Measurements from ENCODE around the gene SIGLEC9. TPM values are rescaled to one million over a fixed set of nuclear protein-coding genes. Genes with fewer than 3 reads are reported as not detected.

The SIGLEC9 gene
- total RNA-seq, 1 experiment from 2014 or later = not detected

GRCh38 chr19:51110666-51110971 is 14.1 kb upstream of the SIGLEC9 start:
- Histone ChIP-seq H3K4me3 (replicated peaks in 1 of 2; ENCODE audit: low read depth in 1 of 2, low read length in 2 of 2) (no peak overlapping the region), H3K79me2 (ENCODE audit: insufficient read depth, low read length) (peaks cover 22% of the 10 kb centered on the region), H3K9me3 (ENCODE audit: control insufficient read depth in 1 of 2, insufficient read depth in 1 of 2, low read depth in 1 of 2, low read length in 2 of 2) (no peaks in the 10 kb centered on the region), H3K4me2 (ENCODE audit: low read length) (peak overlapping the region; percentile 38), H3K9ac (ENCODE audit: low read length) (no peak overlapping the region), H3K27ac (ENCODE audit: low read depth, low read length) (no peak overlapping the region), H3K4me1 (ENCODE audit: control insufficient read depth in 1 of 2, insufficient read depth in 2 of 2, low read length in 2 of 2) (peaks cover 19 to 37% of the 10 kb centered on the region in 2 experiments), H2AFZ (ENCODE audit: low read depth, low read length, poor library complexity, severe bottlenecking) (peak overlapping the region; percentile 27), H3K36me3 (ENCODE audit: control insufficient read depth in 1 of 2, insufficient read depth in 2 of 2, low read length in 2 of 2) (peaks cover 0 to 2% of the 10 kb centered on the region in 2 experiments; a peak in 1 of 4 replicates), H4K20me1 (ENCODE audit: insufficient read depth) (no peaks in the 10 kb centered on the region), H3K9me2 (ENCODE audit: insufficient read depth) (no peaks in the 10 kb centered on the region), H3K27me3 (ENCODE audit: insufficient read depth, low read length) (no peaks in the 10 kb centered on the region; the same call in 1 of the 2 replicates)
- TF ChIP-seq ZFX (IDR thresholded peaks at IDR 0.05) (no peak), EZH2 (IDR thresholded peaks at IDR 0.05) (no peak), ZNF274 (IDR thresholded peaks at IDR 0.05; ENCODE audit: low read depth, low read length) (no peak), MAX (IDR thresholded peaks at IDR 0.05) (no peak), ELF1 (IDR thresholded peaks at IDR 0.05; ENCODE audit: borderline replicate concordance, low read depth) (no peak), TCF7L2 (IDR thresholded peaks at IDR 0.05; ENCODE audit: borderline replicate concordance, extremely low read depth, insufficient read depth, insufficient read length) (no peak), CTCF (IDR thresholded peaks at IDR 0.05 in 2 of 3, conservative IDR thresholded peaks at IDR 0.05 in 1 of 3; ENCODE audit: borderline replicate concordance in 1 of 3, insufficient read depth in 1 of 3, low read depth in 2 of 3, low read length in 2 of 3) (no peak), SP1 (IDR thresholded peaks at IDR 0.05; ENCODE audit: low read depth) (no peak), ZBTB33 (IDR thresholded peaks at IDR 0.05; ENCODE audit: extremely low read depth, insufficient replicate concordance, low read length) (no peak), POLR2AphosphoS5 (IDR thresholded peaks at IDR 0.05; ENCODE audit: low read depth, low read length) (no peak), FOSL1 (IDR thresholded peaks at IDR 0.05; ENCODE audit: low read depth) (no peak), RAD21 (IDR thresholded peaks at IDR 0.05; ENCODE audit: low read depth) (no peak), EZH2phosphoT487 (IDR thresholded peaks at IDR 0.05; ENCODE audit: borderline replicate concordance) (no peak), JUND (IDR thresholded peaks at IDR 0.05) (no peak), YY1 (IDR thresholded peaks at IDR 0.05; ENCODE audit: extremely low read depth, insufficient replicate concordance, low read depth, low read length) (no peak), SRF (IDR thresholded peaks at IDR 0.05; ENCODE audit: low read depth) (no peak)
- no TSS peak for BruUV-seq (replicated peaks)
- ChIA-PET POLR2A (no interaction called here), CTCF (interaction anchor here (1.5 kb wide), 1 partner anchor 47 kb away, joined by 3 read pairs; no protein-coding TSS in a partner anchor), RAD21 (ENCODE audit: low non-redundant PET in 1 of 2, low total read pairs in 2 of 2, uncharacterized antibody in 2 of 2, unreplicated experiment in 2 of 2) (no interaction called here)
- DNase-seq (ENCODE audit: low read depth, low spot score) (no peak), ATAC-seq (no peak)
- intact Hi-C loops (cut with micrococcal nuclease) = no loop called here

All from HCT116 (cell line).